Common myeloid progenitor, CD34-positive (primary cell): Measurements from ENCODE around the gene MGAT5.

Experiments used
- CTCF ChIA-PET: fragments of 350-600 bp; sonication (Branson Sonifier 250); formaldehyde crosslinking; loops from one replicate; lab custom pipeline; 2021; ENCODE audit warnings: antibody characterized with exemption; lab: Charles Lee
- POLR2A ChIA-PET: fragments of 350-600 bp; sonication (Branson Sonifier 250); formaldehyde crosslinking; loops from one replicate; lab custom pipeline; 2021; ENCODE audit warnings: antibody characterized with exemption; lab: Charles Lee
- DNase-seq, 3 donors: peaks; one replicate each; pipeline versions ENCODE4 v3.0.0 to v3.0.0-alpha.2; 2013
- H3K27ac ChIP-seq, 2 experiments: 1 replicate in 1 of 2; 2 replicates in 1 of 2; pipeline ENCODE4 v1.7.0; 2013; ENCODE audit warnings: inconsistent platforms in 2 of 2, low read length in 2 of 2, mild to moderate bottlenecking in 2 of 2, low read depth in 1 of 2, moderate library complexity in 1 of 2; ENCODE audit not compliant: severe bottlenecking in 2 of 2, insufficient read depth in 1 of 2, poor library complexity in 1 of 2
- H3K27me3 ChIP-seq, 5 experiments: replicated peaks in 2 of 5; 1 replicate in 3 of 5; 2 replicates in 2 of 5; pipeline versions ENCODE4 v1.6.1 to v1.7.0; 2013; ENCODE audit warnings: low read length in 4 of 5, mild to moderate bottlenecking in 2 of 5, moderate library complexity in 2 of 5, inconsistent platforms in 1 of 5; ENCODE audit not compliant: insufficient read depth in 5 of 5, control insufficient read depth in 4 of 5
- H3K36me3 ChIP-seq, 4 experiments: 1 replicate in 2 of 4; 2 replicates in 2 of 4; pipeline versions ENCODE4 v1.6.1 to v1.7.0; 2013; ENCODE audit warnings: low read length in 3 of 4, control low read depth in 1 of 4, mild to moderate bottlenecking in 1 of 4; ENCODE audit not compliant: control insufficient read depth in 4 of 4, insufficient read depth in 4 of 4
- H3K4me1 ChIP-seq, 4 experiments: 1 replicate in 3 of 4; 2 replicates in 1 of 4; pipeline versions ENCODE4 v1.6.1 to v1.7.1; 2013; ENCODE audit warnings: low read length in 3 of 4, mild to moderate bottlenecking in 3 of 4, control low read depth in 1 of 4, inconsistent platforms in 1 of 4, moderate library complexity in 1 of 4; ENCODE audit not compliant: control insufficient read depth in 4 of 4, insufficient read depth in 4 of 4; ENCODE audit errors: control extremely low read depth in 1 of 4
- H3K4me3 ChIP-seq, 7 experiments: 1 replicate in 4 of 7; 2 replicates in 3 of 7; pipeline versions ENCODE4 v1.5.1 to v1.7.0; 2013; ENCODE audit warnings: mild to moderate bottlenecking in 7 of 7, low read length in 6 of 7, moderate library complexity in 6 of 7, inconsistent platforms in 2 of 7, low read depth in 2 of 7, control low read depth in 1 of 7; ENCODE audit not compliant: insufficient read depth in 4 of 7, control insufficient read depth in 1 of 7; ENCODE audit errors: extremely low read depth in 1 of 7
- H3K9me3 ChIP-seq, 5 experiments: 1 replicate in 4 of 5; 2 replicates in 1 of 5; pipeline versions ENCODE4 v1.6.1 to v1.7.1; 2013; ENCODE audit warnings: low read length in 4 of 5, mild to moderate bottlenecking in 2 of 5, inconsistent platforms in 1 of 5, low read depth in 1 of 5, moderate library complexity in 1 of 5; ENCODE audit not compliant: control insufficient read depth in 4 of 5, insufficient read depth in 2 of 5; ENCODE audit errors: control extremely low read depth in 1 of 5
- WGBS: methylation state at CpG from one replicate; pipeline ENCODE4 v1.1.5; 2013; ENCODE audit not compliant: insufficient coverage; 5-methylcytosine and 5-hydroxymethylcytosine counted together

Gene MGAT5

DNA sequence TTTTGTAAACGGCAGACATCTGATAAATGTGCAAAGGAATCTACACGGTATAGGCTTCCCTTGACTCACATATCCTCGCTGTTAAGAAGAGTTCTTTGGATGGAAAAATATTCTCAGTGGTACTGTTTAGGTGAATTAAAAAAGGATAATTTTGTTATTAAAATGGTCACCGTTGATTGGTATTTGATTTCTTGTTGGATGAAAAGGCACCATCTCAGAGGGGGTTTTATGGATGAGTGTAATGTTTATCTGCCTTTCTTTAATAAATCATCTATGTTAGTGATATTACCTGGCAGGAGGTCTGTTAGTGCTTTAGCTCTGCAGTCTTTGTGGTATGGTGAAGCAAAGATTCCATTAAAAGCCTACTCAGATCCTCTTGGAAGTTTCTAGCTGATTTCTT is 92.3 kb downstream of the MGAT5 start:
- WGBS: 88% methylated on average over 4 of the region's 4 CpGs
- Histone ChIP-seq H3K27me3 (no peaks in the 10 kb centered on the region), H3K36me3 (peaks cover 4 to 29% (median 12%) of the 10 kb centered on the region in 4 experiments), H3K9me3 (no peaks in the 10 kb centered on the region), H3K4me1 (no peaks in the 10 kb centered on the region), H3K27ac (no peak overlapping the region), H3K4me3 (no peak overlapping the region)
- POLR2A ChIA-PET: no interaction called here
- CTCF ChIA-PET: no interaction called here
- no peak for DNase-seq

DNA sequence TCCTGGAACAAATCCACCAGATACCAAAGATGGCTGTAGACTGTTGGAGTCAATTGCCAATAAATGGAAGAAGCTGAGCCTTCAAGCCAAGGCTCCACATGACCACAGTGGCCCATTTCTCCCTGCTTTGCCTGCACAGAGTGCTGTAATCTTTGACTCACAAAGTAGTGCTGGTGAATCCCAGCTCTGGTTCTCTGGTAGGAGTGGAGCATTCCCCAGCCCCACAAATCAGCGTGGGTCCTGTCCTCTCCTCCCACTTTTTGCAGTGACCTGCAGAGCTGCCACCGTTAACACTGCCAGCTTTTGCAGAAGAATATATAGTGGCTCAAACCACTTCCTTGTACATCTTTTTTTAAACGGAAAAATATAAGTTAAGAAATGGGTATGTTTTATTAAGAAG is 93.9 kb downstream of the MGAT5 start:
- H3K36me3 ChIP-seq: peaks cover 3 to 21% (median 9%) of the 10 kb centered on the region in 4 experiments
- ChIA-PET CTCF (interaction anchor here (1.3 to 1.6 kb wide), 2 partner anchors 9 to 102 kb away, joined by 3 to 7 read pairs; no protein-coding TSS in a partner anchor), POLR2A (no interaction called here)
- H3K4me1 ChIP-seq: no peaks in the 10 kb centered on the region
- no peaks in the 10 kb centered on the region for H3K27me3 ChIP-seq
- H3K9me3 ChIP-seq: no peaks in the 10 kb centered on the region
- no peak overlapping the region for H3K27ac ChIP-seq
- no peak for DNase-seq
- WGBS: 75% methylated on average over 1 of the region's 3 CpGs
- H3K4me3 ChIP-seq: no peak overlapping the region

DNA sequence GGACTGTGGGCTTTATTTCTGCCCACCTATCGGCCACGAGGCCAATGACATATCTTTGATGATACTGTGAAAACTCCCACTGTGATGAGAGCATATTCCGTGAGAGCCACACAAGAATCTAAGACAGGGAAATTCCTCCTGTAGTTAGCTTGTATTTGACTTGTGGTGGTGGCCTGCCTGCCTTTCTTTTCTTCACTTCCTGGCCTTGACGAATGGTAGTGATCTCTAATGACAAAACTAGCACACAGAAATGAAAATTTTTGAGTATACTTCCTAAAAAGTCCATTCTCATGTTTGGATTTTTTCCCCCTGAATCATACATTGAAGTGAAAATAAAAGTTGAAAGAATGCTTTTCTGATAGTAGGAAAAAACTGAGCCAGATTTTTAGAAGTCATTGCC is 94.4 kb downstream of the MGAT5 start:
- POLR2A ChIA-PET: no interaction called here

DNA sequence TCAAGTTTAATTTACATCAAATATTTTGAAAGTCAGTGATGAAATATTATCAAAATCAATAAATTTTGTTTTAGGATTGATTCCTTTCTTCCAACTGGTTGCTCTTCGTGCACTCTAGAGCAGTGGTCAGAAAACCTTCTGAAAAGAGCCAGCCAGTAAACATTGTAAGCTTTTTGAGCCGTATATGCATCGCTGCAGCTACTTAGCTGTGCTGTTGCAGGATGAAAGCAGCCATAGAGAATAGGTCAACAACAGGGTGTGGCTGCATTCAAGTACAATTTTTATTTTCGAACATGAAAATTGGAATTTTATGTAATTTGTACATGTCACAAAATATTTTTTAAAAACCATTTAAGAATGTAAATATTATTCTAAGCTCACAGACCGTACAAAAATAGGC is 94.9 kb downstream of the MGAT5 start:
- H3K27ac ChIP-seq: no peak overlapping the region
- POLR2A ChIA-PET: no interaction called here
- H3K4me1 ChIP-seq: no peaks in the 10 kb centered on the region
- no peak for DNase-seq
- CTCF ChIA-PET: interaction anchor here (1.6 kb wide), 1 partner anchor 103 kb away, joined by 7 read pairs; no protein-coding TSS in a partner anchor
- WGBS: 83% methylated on average over 3 of the region's 5 CpGs
- H3K9me3 ChIP-seq: no peaks in the 10 kb centered on the region
- no peak overlapping the region for H3K4me3 ChIP-seq
- H3K27me3 ChIP-seq: no peaks in the 10 kb centered on the region
- peaks cover 3 to 21% (median 12%) of the 10 kb centered on the region in 4 experiments for H3K36me3 ChIP-seq

More for the DNA sequence above, 94.4 kb downstream of the MGAT5 start:
- Histone ChIP-seq H3K27me3 (no peaks in the 10 kb centered on the region), H3K4me1 (no peaks in the 10 kb centered on the region), H3K36me3 (peaks cover 3 to 21% (median 10%) of the 10 kb centered on the region in 4 experiments), H3K27ac (no peak overlapping the region), H3K9me3 (no peaks in the 10 kb centered on the region), H3K4me3 (no peak overlapping the region)
- CTCF ChIA-PET: interaction anchor here (1.6 kb wide), 1 partner anchor 103 kb away, joined by 7 read pairs; no protein-coding TSS in a partner anchor
- DNase-seq: no peak
- WGBS: 93% methylated on average over 3 of the region's 4 CpGs

DNA sequence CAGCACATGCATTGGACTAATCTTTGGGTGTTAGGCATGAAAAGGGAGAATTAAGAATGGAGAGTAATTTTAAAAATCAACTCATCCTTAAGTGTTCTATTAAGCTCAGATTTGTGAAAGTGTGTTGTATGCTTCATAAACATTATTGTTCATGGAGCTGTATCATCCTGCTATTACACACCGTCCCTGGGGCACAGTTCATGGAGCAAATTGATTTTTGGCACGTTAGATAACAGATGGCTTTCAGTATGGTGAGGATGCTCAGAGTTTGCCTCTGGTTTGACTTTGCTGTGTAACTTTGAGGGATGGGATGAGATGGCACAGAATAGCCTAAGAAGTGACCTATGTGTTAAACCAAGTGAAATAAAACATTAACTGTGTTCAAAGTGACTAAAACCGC is 97.1 kb downstream of the MGAT5 start:
- no peak for DNase-seq
- H3K36me3 ChIP-seq: peaks cover 3 to 24% (median 14%) of the 10 kb centered on the region in 4 experiments
- H3K9me3 ChIP-seq: no peaks in the 10 kb centered on the region
- CTCF ChIA-PET: no interaction called here
- WGBS: 67% methylated on average over 3 of the region's 3 CpGs
- H3K27ac ChIP-seq: no peak overlapping the region
- no peaks in the 10 kb centered on the region for H3K27me3 ChIP-seq
- POLR2A ChIA-PET: no interaction called here
- no peaks in the 10 kb centered on the region for H3K4me1 ChIP-seq
- no peak overlapping the region for H3K4me3 ChIP-seq

DNA sequence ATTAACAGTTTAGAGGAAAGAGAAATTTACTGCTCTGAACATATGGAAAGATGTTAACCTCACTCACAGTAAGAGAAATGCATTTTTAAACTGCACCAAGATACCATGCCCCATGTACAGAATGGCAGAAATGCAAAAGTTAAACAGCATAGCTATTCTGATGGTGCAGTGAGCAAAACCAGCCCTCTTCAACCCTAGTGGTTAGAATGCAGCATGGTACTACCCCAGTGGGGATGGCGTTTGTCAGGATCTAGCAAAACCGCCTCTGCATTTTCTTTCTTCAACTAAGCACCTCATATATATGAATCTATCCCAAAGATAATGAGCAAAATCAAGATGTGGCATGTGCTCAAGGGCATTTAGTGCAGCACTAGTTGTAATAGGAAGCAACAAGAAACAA is 98.0 kb downstream of the MGAT5 start:
- Histone ChIP-seq H3K4me3 (no peak overlapping the region), H3K9me3 (no peaks in the 10 kb centered on the region), H3K4me1 (no peaks in the 10 kb centered on the region), H3K27ac (no peak overlapping the region), H3K36me3 (peaks cover 3 to 23% (median 15%) of the 10 kb centered on the region in 4 experiments), H3K27me3 (no peaks in the 10 kb centered on the region)
- POLR2A ChIA-PET: no interaction called here
- no peak for DNase-seq
- CTCF ChIA-PET: interaction anchor here (0.6 kb wide), 1 partner anchor 688 kb away, joined by 3 read pairs; no protein-coding TSS in a partner anchor
- WGBS: 100% methylated on average over 1 of the region's 2 CpGs

DNA sequence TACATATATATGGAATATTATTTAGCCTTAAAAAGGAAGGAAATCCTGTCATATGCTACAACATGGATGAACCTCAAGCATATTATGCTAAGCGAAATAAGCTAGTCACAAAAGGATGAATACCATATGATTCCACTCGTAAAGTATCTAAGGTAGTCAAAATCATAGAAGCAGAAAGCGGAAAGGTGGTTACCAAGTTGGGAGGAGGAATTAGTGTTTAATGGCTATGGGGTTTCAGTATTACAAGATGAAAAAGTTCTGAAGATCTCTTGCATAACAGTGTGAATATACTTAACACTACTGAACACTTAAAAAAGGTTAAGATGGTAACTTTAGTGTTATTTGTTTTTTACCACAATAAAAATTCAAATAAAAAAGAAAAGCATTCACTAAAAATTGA is 99.0 kb downstream of the MGAT5 start:
- no peaks in the 10 kb centered on the region for H3K9me3 ChIP-seq
- no peak overlapping the region for H3K4me3 ChIP-seq
- 83% methylated on average over 1 of the region's 3 CpGs for WGBS
- H3K27me3 ChIP-seq: no peaks in the 10 kb centered on the region
- H3K27ac ChIP-seq: no peak overlapping the region
- ChIA-PET POLR2A (no interaction called here), CTCF (no interaction called here)
- DNase-seq: no peak
- H3K36me3 ChIP-seq: peaks cover 0 to 23% (median 15%) of the 10 kb centered on the region in 4 experiments
- H3K4me1 ChIP-seq: no peaks in the 10 kb centered on the region
